Heart right ventricle (tissue), 16 donors: ENCODE data around the gene SEMA3E. TPM values are rescaled to one million over a fixed set of nuclear protein-coding genes. Genes with fewer than 3 reads are reported as not detected.
"Not testable (repeated sequence)": the region's sequence is repeated elsewhere in the genome, so short reads cannot be mapped to it uniquely, and the experiment has no call there.

ENCODE experiments used
- ATAC-seq, 8 donors: fragments of 200-7000 bp; cut with Tn5 transposase; one replicate each; pipeline ENCODE4 v1.9.1; 2020; ENCODE audit warnings: mild to moderate bottlenecking in 8 of 8, moderate library complexity in 8 of 8, moderate number of reproducible peaks in 1 of 8
- DNase-seq, 2 donors: peaks; one replicate each; pipeline ENCODE4 v3.0.0-alpha.2; 2020
- H3K27ac ChIP-seq, 10 donors: fragments of 200-600 bp; sonication (generic) in 2 of 10; one replicate each; pipeline versions ENCODE4 v1.5.0 to v1.8.0; 2020 to 2022; ENCODE audit warnings: mild to moderate bottlenecking in 3 of 10
- H3K27me3 ChIP-seq, 7 donors: fragments of 200-600 bp; one replicate each; pipeline ENCODE4 v1.8.0; 2021 to 2022; ENCODE audit warnings: mild to moderate bottlenecking in 2 of 7
- H3K36me3 ChIP-seq, 9 donors: fragments of 200-600 bp; sonication (generic) in 1 of 9; one replicate each; pipeline versions ENCODE4 v1.5.0 to v1.8.0; 2020 to 2022; ENCODE audit warnings: mild to moderate bottlenecking in 2 of 9
- H3K4me1 ChIP-seq, 9 donors: fragments of 200-600 bp; sonication (generic) in 1 of 9; one replicate each; pipeline versions ENCODE4 v1.5.0 to v1.8.0; 2020 to 2022; ENCODE audit warnings: mild to moderate bottlenecking in 4 of 9
- H3K4me3 ChIP-seq, 10 donors: fragments of 200-600 bp; sonication (generic) in 2 of 10; one replicate each; pipeline versions ENCODE4 v1.5.0 to v1.8.0; 2020 to 2022; ENCODE audit warnings: mild to moderate bottlenecking in 7 of 10, moderate library complexity in 2 of 10
- H3K9me3 ChIP-seq, 11 donors: fragments of 200-600 bp in 10 of 11; sonication (generic) in 2 of 11; one replicate each; pipeline versions ENCODE4 v1.5.0 to v1.8.0; 2013 to 2022; ENCODE audit warnings: mild to moderate bottlenecking in 2 of 11, control low read depth in 1 of 11, moderate library complexity in 1 of 11
- WGBS, 2 donors: extraction: QIAGEN DNeasy Blood & Tissue Kit; methylation state at CpG; one replicate each; pipeline ENCODE4 v1.1.7; 2013; ENCODE audit warnings: inconsistent platforms in 1 of 2; 5-methylcytosine and 5-hydroxymethylcytosine counted together
- intact Hi-C, 10 donors: fragments of 100-400 bp; cut with DNase I; formaldehyde crosslinking; loops; one replicate each; pipeline versions ENCODE4 v1.11.1 to v1.14.2; 2022
- polyA plus RNA-seq, 2 donors: library from polyadenylated mRNA; stranded (reverse); fragments of 200-250 nt; gene quantifications; one replicate each; pipeline ENCODE4 v1.2.3, GENCODE V29; 2013
- total RNA-seq, 10 donors: library from RNA; stranded (reverse); fragmentation: NEBNext Ultra II Directional in 3 of 10; extraction: Animal tissue kit (Norgen Biotek cat#: 25700) in 3 of 10; gene quantifications; one replicate each; pipeline versions ENCODE4 v1.2.1 to v1.2.4, GENCODE V29; 2021 to 2023
- TF ChIP-seq, protein P1 (sequence below), 9 donors: fragments of 200-600 bp; sonication (generic) in 2 of 9; IDR thresholded peaks; one replicate each; pipeline versions ENCODE4 v1.5.0 to v1.8.0; 2021 to 2022; ENCODE audit warnings: antibody characterized with exemption in 9 of 9, mild to moderate bottlenecking in 5 of 9, moderate library complexity in 1 of 9
- donor health status: Arrhythmogenic right ventricular cardiomyopathy.
- donor health status: ischemic (EF 13 %, LVEDD 7.1; RV severe dilation, severe dysfunction).
- donor health status: healthy with polysubstance abuse.
- donor health status: DM: no; HTN: yes; CAD: no.
- donor health status: DM: no; HTN: no; CAD: no.
- donor health status: ischemic (EF 25% LVEDD 6.9; RV normal size, moderate dysfunction).
- donor health status: ischemic (EF 25% LVEDD 5.7; RV mildly dilated, moderate dysfunction).
- donor health status: healthy.
- donor health status: DM: yes; HTN: yes; CAD: no.
- donor health status: Ischemic cardiomyopathy.
- donor health status: ischemic (EF 35%, LVEDD 5.7; RV mildly dilated, moderate dysfunction).
- donor health status: nonischemic (EF 11% LVEDD 7.7; RV severe dilation, severe dysfunction).
- donor health status: DM: yes; HTN: yes; CAD: no.
- donor health status: PGD.
- donor health status: ischemic (EF 29% LVEDD 5.4; RV normal size, mild dysfunction).
- donor health status: nonischemic (EF 23%, LVEDD 6.1; RV moderate dilation, normal function).

Gene SEMA3E
- total and polyA plus RNA-seq, 12 donors, result under 0.01 to 0.53 (median 0.30) TPM; not detected in 4

GRCh38 chr7:83562960-83563359, 86.0 kb downstream of the SEMA3E start:
- intact Hi-C loops, result no loop called here
- no peak for DNase-seq
- TF ChIP-seq, protein P1, sequence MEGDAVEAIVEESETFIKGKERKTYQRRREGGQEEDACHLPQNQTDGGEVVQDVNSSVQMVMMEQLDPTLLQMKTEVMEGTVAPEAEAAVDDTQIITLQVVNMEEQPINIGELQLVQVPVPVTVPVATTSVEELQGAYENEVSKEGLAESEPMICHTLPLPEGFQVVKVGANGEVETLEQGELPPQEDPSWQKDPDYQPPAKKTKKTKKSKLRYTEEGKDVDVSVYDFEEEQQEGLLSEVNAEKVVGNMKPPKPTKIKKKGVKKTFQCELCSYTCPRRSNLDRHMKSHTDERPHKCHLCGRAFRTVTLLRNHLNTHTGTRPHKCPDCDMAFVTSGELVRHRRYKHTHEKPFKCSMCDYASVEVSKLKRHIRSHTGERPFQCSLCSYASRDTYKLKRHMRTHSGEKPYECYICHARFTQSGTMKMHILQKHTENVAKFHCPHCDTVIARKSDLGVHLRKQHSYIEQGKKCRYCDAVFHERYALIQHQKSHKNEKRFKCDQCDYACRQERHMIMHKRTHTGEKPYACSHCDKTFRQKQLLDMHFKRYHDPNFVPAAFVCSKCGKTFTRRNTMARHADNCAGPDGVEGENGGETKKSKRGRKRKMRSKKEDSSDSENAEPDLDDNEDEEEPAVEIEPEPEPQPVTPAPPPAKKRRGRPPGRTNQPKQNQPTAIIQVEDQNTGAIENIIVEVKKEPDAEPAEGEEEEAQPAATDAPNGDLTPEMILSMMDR (IDR thresholded peaks at IDR 0.05), result no peak
- Histone ChIP-seq H3K4me1 (no peaks in the 10 kb centered on the region), H3K27ac (no peak overlapping the region), H3K9me3 (no peaks in the 10 kb centered on the region), H3K4me3 (no peak overlapping the region), H3K27me3 (no peaks in the 10 kb centered on the region), H3K36me3 (no peaks in the 10 kb centered on the region)
- ATAC-seq, result no peak
- WGBS, 2 donors, result 57 to 76% methylated on average over 2 of the region's 2 CpGs

GRCh38 chr7:83562289-83562688, 86.7 kb downstream of the SEMA3E start:
- Histone ChIP-seq H3K27ac (no peak overlapping the region), H3K4me3 (no peak overlapping the region), H3K36me3 (no peaks in the 10 kb centered on the region), H3K4me1 (no peaks in the 10 kb centered on the region), H3K27me3 (no peaks in the 10 kb centered on the region), H3K9me3 (no peaks in the 10 kb centered on the region)
- ATAC-seq, result no peak
- TF ChIP-seq, protein P1 (IDR thresholded peaks at IDR 0.05), result no peak
- intact Hi-C loops, result no loop called here
- 92 to 100% methylated on average over 1 of the region's 1 CpG for WGBS, 2 donors
- DNase-seq, result no peak

DNA sequence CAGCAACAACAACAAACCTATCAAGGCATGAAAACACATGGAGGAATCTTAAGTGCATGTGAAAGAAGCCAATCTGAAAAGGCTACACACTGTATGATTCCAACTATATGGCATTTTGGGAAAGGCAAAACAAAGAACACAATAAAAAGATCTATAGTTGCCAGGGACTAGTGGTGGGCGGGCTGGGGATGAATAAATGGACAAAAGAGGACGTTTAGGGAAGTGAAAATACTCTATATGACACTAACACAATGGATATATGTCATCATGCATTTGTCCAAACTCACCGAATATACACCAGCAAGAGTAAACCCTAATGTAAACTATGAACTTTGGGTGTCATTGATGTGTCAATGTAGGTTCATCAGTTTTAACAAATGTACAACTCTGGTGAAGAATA, 89.1 kb downstream of the SEMA3E start:
- TF ChIP-seq, protein P1 (IDR thresholded peaks at IDR 0.05), result no peak
- intact Hi-C loops, result no loop called here
- Histone ChIP-seq H3K36me3 (no peaks in the 10 kb centered on the region), H3K4me1 (no peaks in the 10 kb centered on the region), H3K9me3 (no peaks in the 10 kb centered on the region), H3K4me3 (no peak overlapping the region), H3K27ac (no peak overlapping the region), H3K27me3 (no peaks in the 10 kb centered on the region)
- WGBS, 2 donors, result 66 to 73% methylated on average over 3 of the region's 3 CpGs
- DNase-seq (no peak), ATAC-seq (no peak)

DNA sequence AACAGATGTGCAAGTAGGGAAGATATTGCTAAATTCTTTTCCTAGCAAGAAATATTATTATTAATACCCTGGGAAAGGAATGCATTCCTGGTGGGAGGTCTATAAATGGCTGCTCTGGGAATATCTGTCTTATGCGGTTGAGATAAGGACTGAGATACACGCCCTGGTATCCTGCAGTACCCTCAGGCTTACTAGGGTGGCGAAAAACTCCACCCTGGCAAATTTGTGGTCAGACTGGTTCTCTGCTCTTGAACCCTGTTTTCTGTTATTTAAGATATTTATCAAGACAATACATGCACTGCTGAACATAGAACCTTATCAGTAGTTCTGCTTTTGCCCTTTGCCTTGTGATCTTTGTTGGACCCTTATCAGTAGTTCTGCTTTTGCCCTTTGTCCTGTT, 96.4 kb downstream of the SEMA3E start:
- H3K4me3 ChIP-seq, H3K27me3 ChIP-seq, H3K27ac ChIP-seq, H3K4me1 ChIP-seq, DNase-seq, H3K36me3 ChIP-seq, ATAC-seq, intact Hi-C loops: not testable (repeated sequence)
- 53 to 72% methylated on average over 3 of the region's 3 CpGs for WGBS, 2 donors
- H3K9me3 ChIP-seq, result peaks cover 0 to 13% (median 0%) of the 10 kb centered on the region in 11 donors

GRCh38 chr7:83550100-83550499, 98.8 kb downstream of the SEMA3E start:
- no peaks in the 10 kb centered on the region for H3K4me1 ChIP-seq
- no peak overlapping the region for H3K4me3 ChIP-seq
- DNase-seq, result no peak
- no peak for ATAC-seq
- H3K9me3 ChIP-seq, result peaks cover 0 to 13% (median 0%) of the 10 kb centered on the region in 11 donors
- no peak overlapping the region for H3K27ac ChIP-seq
- intact Hi-C loops, result no loop called here
- no peaks in the 10 kb centered on the region for H3K27me3 ChIP-seq
- TF ChIP-seq, protein P1 (IDR thresholded peaks at IDR 0.05), result no peak
- no peaks in the 10 kb centered on the region for H3K36me3 ChIP-seq
- WGBS, 2 donors, result 70 to 81% methylated on average over 4 of the region's 4 CpGs
